HCT116 (cell line): ENCODE measurements around the gene TMEM164. TPM values are rescaled to one million over a fixed set of nuclear protein-coding genes. Genes with fewer than 3 reads are reported as not detected.

Experiments used
- ATAC-seq: fragments of 200-7000 bp; cut with Tn5 transposase; 2 replicates; pipeline ENCODE4 v1.9.1; 2020; ENCODE audit warnings: mild to moderate bottlenecking, moderate library complexity
- BruUV-seq: library from RNA; stranded (reverse); fragments of 400-500 nt; replicated peaks from 2 replicates; lab custom pipeline; 2021; lab: Mats Ljungman, UMichigan
- CTCF ChIA-PET: fragments of 300-600 bp; sonication (Branson Sonifier 250); formaldehyde crosslinking; loops from one replicate; lab custom pipeline; 2021; ENCODE audit warnings: antibody characterized with exemption; lab: Charles Lee
- POLR2A ChIA-PET: fragments of 300-600, 350-600 bp; sonication (Branson Sonifier 250); formaldehyde crosslinking; loops from one replicate; lab custom pipeline; 2021; ENCODE audit warnings: antibody characterized with exemption; lab: Charles Lee
- RAD21 ChIA-PET, 2 experiments: fragments of 300-600 bp; sonication (Branson Sonifier 250); formaldehyde crosslinking; loops; one replicate each; lab custom pipeline; 2023; ENCODE audit warnings: low total read pairs in 2 of 2; ENCODE audit not compliant: uncharacterized antibody in 2 of 2, unreplicated experiment in 2 of 2, low non-redundant PET in 1 of 2; lab: Charles Lee
- DNase-seq: peaks from one replicate; pipeline ENCODE4 v3.0.0-alpha.2; 2010; ENCODE audit warnings: low read depth, low spot score
- H2AFZ ChIP-seq: fragments of 200-600 bp; shearing (Covaris generic), sonication (generic); 2 replicates; pipeline ENCODE4 v1.6.1; 2017; ENCODE audit warnings: low read depth, mixed run types, mixed read lengths, antibody characterized with exemption, low read length; ENCODE audit not compliant: poor library complexity, severe bottlenecking
- H3K27ac ChIP-seq: 2 replicates; pipeline ENCODE4 v1.5.1; 2012; ENCODE audit warnings: low read depth, low read length
- H3K27me3 ChIP-seq: fragments of 200-600 bp; sonication (generic); 2 replicates; pipeline ENCODE4 v1.6.1; 2016; ENCODE audit warnings: mixed run types, low read length, mixed read lengths; ENCODE audit not compliant: insufficient read depth
- H3K36me3 ChIP-seq, 2 experiments: fragments of 200-500 bp in 1 of 2; fragments of 200-600 bp in 1 of 2; sonication (Bioruptor generic) in 1 of 2; sonication (generic) in 1 of 2; 2 replicates each; pipeline versions ENCODE4 v1.5.1 to v1.6.1; 2014 to 2016; ENCODE audit warnings: low read length in 2 of 2, inconsistent platforms in 1 of 2, mixed read lengths in 1 of 2, mixed run types in 1 of 2; ENCODE audit not compliant: insufficient read depth in 2 of 2, control insufficient read depth in 1 of 2
- H3K4me1 ChIP-seq, 2 experiments: fragments of 200-600 bp in 1 of 2; sonication (generic) in 1 of 2; 2 replicates each; pipeline versions ENCODE4 v1.5.1 to v1.6.1; 2012 to 2017; ENCODE audit warnings: low read length in 2 of 2, inconsistent platforms in 1 of 2, mild to moderate bottlenecking in 1 of 2, mixed read lengths in 1 of 2, mixed run types in 1 of 2, moderate library complexity in 1 of 2; ENCODE audit not compliant: insufficient read depth in 2 of 2, control insufficient read depth in 1 of 2
- H3K4me2 ChIP-seq: fragments of 200-600 bp; sonication (generic); 2 replicates; pipeline ENCODE4 v1.6.1; 2017; ENCODE audit warnings: mixed run types, low read length, mixed read lengths
- H3K4me3 ChIP-seq, 2 experiments: fragments of 200-600 bp in 1 of 2; sonication (generic) in 1 of 2; replicated peaks in 1 of 2; 2 replicates each; pipeline ENCODE4 v1.5.1; 2011 to 2016; ENCODE audit warnings: low read length in 2 of 2, control low read depth in 1 of 2, low read depth in 1 of 2, mild to moderate bottlenecking in 1 of 2, mixed read lengths in 1 of 2, mixed run types in 1 of 2
- H3K79me2 ChIP-seq: fragments of 200-600 bp; sonication (generic); 2 replicates; pipeline ENCODE4 v1.6.1; 2017; ENCODE audit warnings: mild to moderate bottlenecking, mixed run types, low read length, moderate library complexity, mixed read lengths; ENCODE audit not compliant: insufficient read depth
- H3K9ac ChIP-seq: fragments of 200-600 bp; sonication (generic); 2 replicates; pipeline ENCODE4 v1.6.1; 2016; ENCODE audit warnings: low read length, mixed read lengths
- H3K9me2 ChIP-seq: fragments of 200-600 bp; sonication (generic), shearing (Covaris generic); 2 replicates; pipeline ENCODE4 v1.6.1; 2017; ENCODE audit warnings: mixed run types, mild to moderate bottlenecking, moderate library complexity; ENCODE audit not compliant: insufficient read depth
- H3K9me3 ChIP-seq, 2 experiments: fragments of 200-500 bp in 1 of 2; fragments of 200-600 bp in 1 of 2; sonication (Bioruptor generic) in 1 of 2; sonication (generic) in 1 of 2; 2 replicates each; pipeline ENCODE4 v1.6.1; 2014 to 2017; ENCODE audit warnings: low read length in 2 of 2, mixed read lengths in 2 of 2, inconsistent platforms in 1 of 2, low read depth in 1 of 2, mild to moderate bottlenecking in 1 of 2, mixed run types in 1 of 2, moderate library complexity in 1 of 2; ENCODE audit not compliant: control insufficient read depth in 1 of 2, insufficient read depth in 1 of 2
- H4K20me1 ChIP-seq: fragments of 200-600 bp; sonication (generic), shearing (Covaris generic); 2 replicates; pipeline ENCODE4 v1.6.1; 2017; ENCODE audit warnings: mixed run types, mild to moderate bottlenecking, moderate library complexity; ENCODE audit not compliant: insufficient read depth
- CEBPB ChIP-seq: IDR thresholded peaks from 2 replicates; pipeline ENCODE4 v1.6.1; 2012; ENCODE audit warnings: low read depth
- ELF1 ChIP-seq: IDR thresholded peaks from 2 replicates; pipeline ENCODE4 v1.6.1; 2012; ENCODE audit warnings: low read depth, borderline replicate concordance
- EZH2phosphoT487 ChIP-seq: fragments of 200-600 bp; IDR thresholded peaks from 2 replicates; pipeline ENCODE4 v1.6.1; 2018; ENCODE audit warnings: antibody characterized with exemption, borderline replicate concordance
- POLR2AphosphoS5 ChIP-seq: IDR thresholded peaks from 2 replicates; pipeline ENCODE4 v1.6.1; 2011; ENCODE audit warnings: mild to moderate bottlenecking, low read depth, low read length, moderate library complexity
- SIN3A ChIP-seq: IDR thresholded peaks from 2 replicates; pipeline ENCODE4 v1.6.1; 2012; ENCODE audit warnings: low read depth
- intact Hi-C: fragments of 100-400 bp; cut with micrococcal nuclease; formaldehyde crosslinking; loops from 2 replicates; pipeline ENCODE4 v1.10.0; 2022
- total RNA-seq: library from RNA; stranded (reverse); gene quantifications from one replicate; pipeline ENCODE4 v1.2.1, GENCODE V29; 2021; ENCODE audit not compliant: unreplicated experiment
- TF ChIP-seq, protein P1 (sequence below): IDR thresholded peaks from 2 replicates; pipeline ENCODE4 v1.6.1; 2012
- TF ChIP-seq, protein P2 (sequence below): IDR thresholded peaks from 2 replicates; pipeline ENCODE4 v1.6.1; 2012
- TF ChIP-seq, protein P3 (sequence below), 3 experiments: fragments of 200-600 bp in 1 of 3; sonication (generic) in 1 of 3; IDR thresholded peaks in 2 of 3; conservative IDR thresholded peaks in 1 of 3; 2 replicates each; pipeline ENCODE4 v1.5.1; 2012 to 2017; ENCODE audit warnings: low read depth in 2 of 3, low read length in 2 of 3, antibody characterized with exemption in 1 of 3, borderline replicate concordance in 1 of 3, control low read depth in 1 of 3, mild to moderate bottlenecking in 1 of 3, mixed read lengths in 1 of 3, mixed run types in 1 of 3, moderate library complexity in 1 of 3; ENCODE audit not compliant: insufficient read depth in 1 of 3

Gene TMEM164
- total RNA-seq, 1 experiment from 2014 or later, result 18.7 TPM

- TF ChIP-seq POLR2AphosphoS5, result no peak
- no peak for TF ChIP-seq SIN3A
Observed at GRCh38 chrX:109997786-109998452, 5.0 kb upstream of the TMEM164 start (continued).

DNA sequence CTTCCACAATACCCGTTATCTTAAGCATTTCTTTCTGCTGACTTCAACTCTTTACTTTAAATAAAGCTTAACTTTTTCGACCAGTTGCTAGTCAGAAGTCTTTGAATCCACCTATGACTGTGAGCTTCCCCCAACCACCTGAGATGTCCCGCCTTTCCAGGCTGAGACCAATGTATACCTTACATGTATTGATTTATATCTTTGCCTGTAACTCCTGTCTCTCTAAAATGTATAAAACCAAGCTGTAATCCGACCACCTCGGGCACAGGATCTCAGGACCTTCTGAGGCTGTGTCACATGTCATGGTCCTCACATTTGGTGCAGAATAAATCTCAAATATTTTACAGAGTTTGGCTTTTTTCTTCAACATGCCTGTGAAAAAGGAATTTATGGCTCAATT is 2.9 kb upstream of the TMEM164 start:
- ChIA-PET RAD21 (no interaction called here), POLR2A (no interaction called here), CTCF (no interaction called here)
- Histone ChIP-seq H3K27ac (no peak overlapping the region), H3K9me2 (no peaks in the 10 kb centered on the region), H3K9me3 (no peaks in the 10 kb centered on the region), H3K4me3 (no peak overlapping the region), H3K36me3 (no peaks in the 10 kb centered on the region), H2AFZ (no peak overlapping the region), H3K27me3 (no peaks in the 10 kb centered on the region), H3K9ac (no peak overlapping the region), H3K4me2 (no peak overlapping the region), H3K4me1 (peaks cover 3 to 23% of the 10 kb centered on the region in 2 experiments; a peak in 2 of 4 replicates), H3K79me2 (no peaks in the 10 kb centered on the region), H4K20me1 (no peaks in the 10 kb centered on the region)
- intact Hi-C loops, result no loop called here
- ATAC-seq (no peak), DNase-seq (no peak)
- no TSS peak for BruUV-seq
- TF ChIP-seq POLR2AphosphoS5 (no peak), EZH2phosphoT487 (no peak), CEBPB (no peak), ELF1 (no peak)
- TF ChIP-seq, protein P1, sequence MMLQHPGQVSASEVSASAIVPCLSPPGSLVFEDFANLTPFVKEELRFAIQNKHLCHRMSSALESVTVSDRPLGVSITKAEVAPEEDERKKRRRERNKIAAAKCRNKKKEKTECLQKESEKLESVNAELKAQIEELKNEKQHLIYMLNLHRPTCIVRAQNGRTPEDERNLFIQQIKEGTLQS, result no peak
- TF ChIP-seq, protein P2, sequence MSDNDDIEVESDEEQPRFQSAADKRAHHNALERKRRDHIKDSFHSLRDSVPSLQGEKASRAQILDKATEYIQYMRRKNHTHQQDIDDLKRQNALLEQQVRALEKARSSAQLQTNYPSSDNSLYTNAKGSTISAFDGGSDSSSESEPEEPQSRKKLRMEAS, result no peak
- TF ChIP-seq, protein P3, sequence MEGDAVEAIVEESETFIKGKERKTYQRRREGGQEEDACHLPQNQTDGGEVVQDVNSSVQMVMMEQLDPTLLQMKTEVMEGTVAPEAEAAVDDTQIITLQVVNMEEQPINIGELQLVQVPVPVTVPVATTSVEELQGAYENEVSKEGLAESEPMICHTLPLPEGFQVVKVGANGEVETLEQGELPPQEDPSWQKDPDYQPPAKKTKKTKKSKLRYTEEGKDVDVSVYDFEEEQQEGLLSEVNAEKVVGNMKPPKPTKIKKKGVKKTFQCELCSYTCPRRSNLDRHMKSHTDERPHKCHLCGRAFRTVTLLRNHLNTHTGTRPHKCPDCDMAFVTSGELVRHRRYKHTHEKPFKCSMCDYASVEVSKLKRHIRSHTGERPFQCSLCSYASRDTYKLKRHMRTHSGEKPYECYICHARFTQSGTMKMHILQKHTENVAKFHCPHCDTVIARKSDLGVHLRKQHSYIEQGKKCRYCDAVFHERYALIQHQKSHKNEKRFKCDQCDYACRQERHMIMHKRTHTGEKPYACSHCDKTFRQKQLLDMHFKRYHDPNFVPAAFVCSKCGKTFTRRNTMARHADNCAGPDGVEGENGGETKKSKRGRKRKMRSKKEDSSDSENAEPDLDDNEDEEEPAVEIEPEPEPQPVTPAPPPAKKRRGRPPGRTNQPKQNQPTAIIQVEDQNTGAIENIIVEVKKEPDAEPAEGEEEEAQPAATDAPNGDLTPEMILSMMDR (IDR thresholded peaks at IDR 0.05 in 2 of 3, conservative IDR thresholded peaks at IDR 0.05 in 1 of 3; ENCODE audit: borderline replicate concordance in 1 of 3, insufficient read depth in 1 of 3, low read depth in 2 of 3, low read length in 2 of 3), result no peak
